ENCODE measurements around the gene MT4.

DNA sequence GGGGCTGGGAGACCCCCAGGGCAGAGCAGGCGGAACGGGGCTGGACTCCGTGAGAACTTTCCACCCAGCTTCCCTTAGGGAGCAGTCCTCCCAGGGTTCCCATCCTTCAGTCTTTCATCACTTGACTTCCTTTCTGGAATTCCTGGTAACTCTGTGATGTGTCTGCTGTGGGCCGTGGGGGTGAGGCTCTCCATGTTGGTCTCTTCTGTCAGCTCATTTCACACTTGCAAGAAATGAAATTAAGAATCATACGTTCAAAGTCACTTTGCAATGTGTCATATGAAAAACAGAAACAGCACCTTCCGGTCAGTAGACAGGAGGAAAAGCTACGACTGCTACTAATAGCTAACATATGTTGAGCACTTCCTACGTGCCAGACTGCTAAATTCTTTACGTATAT lies 39.6 kb upstream of the MT4 start:
- TF ChIP-seq, protein P1, sequence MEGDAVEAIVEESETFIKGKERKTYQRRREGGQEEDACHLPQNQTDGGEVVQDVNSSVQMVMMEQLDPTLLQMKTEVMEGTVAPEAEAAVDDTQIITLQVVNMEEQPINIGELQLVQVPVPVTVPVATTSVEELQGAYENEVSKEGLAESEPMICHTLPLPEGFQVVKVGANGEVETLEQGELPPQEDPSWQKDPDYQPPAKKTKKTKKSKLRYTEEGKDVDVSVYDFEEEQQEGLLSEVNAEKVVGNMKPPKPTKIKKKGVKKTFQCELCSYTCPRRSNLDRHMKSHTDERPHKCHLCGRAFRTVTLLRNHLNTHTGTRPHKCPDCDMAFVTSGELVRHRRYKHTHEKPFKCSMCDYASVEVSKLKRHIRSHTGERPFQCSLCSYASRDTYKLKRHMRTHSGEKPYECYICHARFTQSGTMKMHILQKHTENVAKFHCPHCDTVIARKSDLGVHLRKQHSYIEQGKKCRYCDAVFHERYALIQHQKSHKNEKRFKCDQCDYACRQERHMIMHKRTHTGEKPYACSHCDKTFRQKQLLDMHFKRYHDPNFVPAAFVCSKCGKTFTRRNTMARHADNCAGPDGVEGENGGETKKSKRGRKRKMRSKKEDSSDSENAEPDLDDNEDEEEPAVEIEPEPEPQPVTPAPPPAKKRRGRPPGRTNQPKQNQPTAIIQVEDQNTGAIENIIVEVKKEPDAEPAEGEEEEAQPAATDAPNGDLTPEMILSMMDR (IDR thresholded peaks at IDR 0.05): no peak
- no peak for TF ChIP-seq POLR2AphosphoS5 (IDR thresholded peaks at IDR 0.05)
- TF ChIP-seq POLR2A (IDR thresholded peaks at IDR 0.05; ENCODE audit: low read depth): no peak

Data from esophagus muscularis mucosa (tissue), 3 donors.